Fibroblast of peridontal ligament (primary cell): Measurements from ENCODE around the gene MGAT5B.
"Not testable (repeated sequence)": the region's sequence is repeated elsewhere in the genome, so short reads cannot be mapped to it uniquely, and the experiment has no call there.

ENCODE experiments used
- DNase-seq: peaks from one replicate; pipeline ENCODE4 v3.0.0-alpha.2; 2010; ENCODE audit errors: extremely low read depth

Gene MGAT5B

GRCh38 chr17:76847031-76847430 is 21.2 kb upstream of the MGAT5B start:
- no peak for DNase-seq

- DNase-seq, result no peak
Observed at GRCh38 chr17:76848670-76849069, 19.5 kb upstream of the MGAT5B start.

- DNase-seq, result not testable (repeated sequence)
Observed at GRCh38 chr17:76849160-76849559, 19.0 kb upstream of the MGAT5B start.

- no peak for DNase-seq
Observed at GRCh38 chr17:76852843-76853242, 15.4 kb upstream of the MGAT5B start.

GRCh38 chr17:76855105-76855504 is 13.1 kb upstream of the MGAT5B start:
- DNase-seq, result no peak

GRCh38 chr17:76862079-76862478 is 6.1 kb upstream of the MGAT5B start:
- DNase-seq, result no peak

GRCh38 chr17:76862494-76862893 is 5.7 kb upstream of the MGAT5B start:
- no peak for DNase-seq

GRCh38 chr17:76864024-76864423 is 4.2 kb upstream of the MGAT5B start:
- no peak for DNase-seq

- DNase-seq, result no peak
Observed at GRCh38 chr17:76865174-76865573, 3.0 kb upstream of the MGAT5B start.

- DNase-seq, result no peak
Observed at GRCh38 chr17:76866203-76866602, 2.0 kb upstream of the MGAT5B start.

- DNase-seq, result peak; percentile 29
Observed at GRCh38 chr17:76866774-76867577, 1.2 kb upstream of the MGAT5B start.

GRCh38 chr17:76867578-76868175 is 527 bp upstream of the MGAT5B start:
- DNase-seq, result peak; percentile 11

- DNase-seq, result no peak
Observed at GRCh38 chr17:76868669-76869495, 678 bp downstream of the MGAT5B start.

GRCh38 chr17:76869496-76870376 is 1.5 kb downstream of the MGAT5B start:
- no peak for DNase-seq

- no peak for DNase-seq
Observed at GRCh38 chr17:76870377-76870714, 2.1 kb downstream of the MGAT5B start.

GRCh38 chr17:76871668-76872067 is 3.5 kb downstream of the MGAT5B start:
- DNase-seq, result no peak

GRCh38 chr17:76872221-76872873 is 4.1 kb downstream of the MGAT5B start:
- DNase-seq, result peak; percentile 90

GRCh38 chr17:76872874-76873221 is 4.6 kb downstream of the MGAT5B start:
- no peak for DNase-seq

- no peak for DNase-seq
Observed at GRCh38 chr17:76873856-76874255, 5.7 kb downstream of the MGAT5B start.

- DNase-seq, result no peak
Observed at GRCh38 chr17:76877437-76877836, 9.2 kb downstream of the MGAT5B start.

GRCh38 chr17:76878568-76878967 is 10.4 kb downstream of the MGAT5B start:
- DNase-seq, result no peak
